ENCODE measurements around the gene NPPA. TPM values are rescaled to one million over a fixed set of nuclear protein-coding genes. Genes with fewer than 3 reads are reported as not detected.
"Not testable (repeated sequence)": the region's sequence is repeated elsewhere in the genome, so short reads cannot be mapped to it uniquely, and the experiment has no call there.

The NPPA gene
- total RNA-seq (2022) (not detected in 2 replicates), Bru-seq, nascent RNA (not detected), BruChase-seq, experiment 1, labeled RNA remaining after a 2-hour chase (percentile 22 among the genes with signal in this experiment), BruChase-seq, experiment 2, labeled RNA remaining after a 6-hour chase (not detected)
- long read RNA-seq, partial matches to known transcripts: 0 of 1 reads
- long read RNA-seq, other reads (novel, unspliced or antisense): 1 of 1 reads

GRCh38 chr1:11847667-11848372 is at the start of gene NPPA:
Gene NPPA (minus strand): TSS chr1:11847783. CDS start chr1:11847684, 99 bp downstream.
- Mint-ChIP-seq H3K36me3 (ENCODE audit: insufficient read depth, unreplicated experiment) (peaks cover 31% of the 10 kb centered on the region), H3K9me3 (ENCODE audit: unreplicated experiment) (no peaks in the 10 kb centered on the region), H3K4me1 (ENCODE audit: low read depth, unreplicated experiment) (peaks cover 9% of the 10 kb centered on the region), H3K4me3 (ENCODE audit: unreplicated experiment) (no peak within 1 kb of the TSS), H3K27me3 (ENCODE audit: insufficient read depth, unreplicated experiment) (no peaks in the 10 kb centered on the region), H3K27ac (ENCODE audit: unreplicated experiment) (no peak within 1 kb of the TSS)
- Histone ChIP-seq H3K4me1 (peaks cover 14% of the 10 kb centered on the region), H3K9me3 (no peaks in the 10 kb centered on the region), H3K27me3 (replicated peaks; ENCODE audit: control insufficient read depth, insufficient read depth, low read length) (no peaks in the 10 kb centered on the region), H3K36me3 (ENCODE audit: control insufficient read depth, insufficient read depth, low read length) (0 out of 2 replicates have a peak, but pooled peaks cover 2% of the 10 kb centered on the region), H3K4me3 (ENCODE audit: low read depth, low read length) (no peak within 1 kb of the TSS)
- intact Hi-C loops (cut with micrococcal nuclease; ENCODE audit: unreplicated experiment): no loop called here
- no TSS peak for BruUV-seq (replicated peaks)
- no peak for TF ChIP-seq CTCF (IDR thresholded peaks at IDR 0.05; ENCODE audit: insufficient read depth in 1 of 2, low read depth in 1 of 2, low read length in 1 of 2, severe bottlenecking in 1 of 2, unreplicated experiment in 1 of 2)
- POLR2A ChIA-PET: no interaction called here
- CTCF ChIA-PET: no interaction called here
- DNase-seq: no peak

GRCh38 chr1:11894501-11894900 is 46.9 kb upstream of the NPPA start:
- POLR2A ChIA-PET; H3K4me3 ChIP-seq (ENCODE audit: low read depth, low read length); CTCF ChIA-PET; H3K4me3 Mint-ChIP-seq (ENCODE audit: unreplicated experiment); H3K36me3 Mint-ChIP-seq (ENCODE audit: insufficient read depth, unreplicated experiment); H3K9me3 ChIP-seq; H3K4me1 ChIP-seq; H3K27ac Mint-ChIP-seq (ENCODE audit: unreplicated experiment); DNase-seq; BruUV-seq (replicated peaks); H3K36me3 ChIP-seq (ENCODE audit: control insufficient read depth, insufficient read depth, low read length); H3K27me3 ChIP-seq (replicated peaks; ENCODE audit: control insufficient read depth, insufficient read depth, low read length); H3K4me1 Mint-ChIP-seq (ENCODE audit: low read depth, unreplicated experiment); H3K27me3 Mint-ChIP-seq (ENCODE audit: insufficient read depth, unreplicated experiment); H3K9me3 Mint-ChIP-seq (ENCODE audit: unreplicated experiment): not testable (repeated sequence)
- intact Hi-C loops (cut with micrococcal nuclease; ENCODE audit: unreplicated experiment): loop anchor here (1.0 kb wide), 1 partner anchor 56 kb away; no protein-coding TSS in a partner anchor

- peak; percentile 83 to 97 for TF ChIP-seq CTCF (IDR thresholded peaks at IDR 0.05; ENCODE audit: insufficient read depth in 1 of 2, low read depth in 1 of 2, low read length in 1 of 2, severe bottlenecking in 1 of 2, unreplicated experiment in 1 of 2)
- H3K36me3 ChIP-seq (ENCODE audit: control insufficient read depth, insufficient read depth, low read length): no peaks in the 10 kb centered on the region
- no peak overlapping the region for H3K4me3 ChIP-seq (ENCODE audit: low read depth, low read length)
- ChIA-PET CTCF (interaction anchor here (2.2 kb wide), 1 partner anchor 56 kb away, joined by 10 read pairs; no protein-coding TSS in a partner anchor), POLR2A (no interaction called here)
- Mint-ChIP-seq H3K4me1 (ENCODE audit: low read depth, unreplicated experiment) (peaks cover 9% of the 10 kb centered on the region), H3K27ac (ENCODE audit: unreplicated experiment) (no peak overlapping the region), H3K4me3 (ENCODE audit: unreplicated experiment) (no peak overlapping the region), H3K27me3 (ENCODE audit: insufficient read depth, unreplicated experiment) (peaks cover 5% of the 10 kb centered on the region), H3K9me3 (ENCODE audit: unreplicated experiment) (no peaks in the 10 kb centered on the region), H3K36me3 (ENCODE audit: insufficient read depth, unreplicated experiment) (no peaks in the 10 kb centered on the region)
- H3K9me3 ChIP-seq: no peaks in the 10 kb centered on the region
- intact Hi-C loops (cut with micrococcal nuclease; ENCODE audit: unreplicated experiment): loop anchor here (1.0 to 2.0 kb wide), 2 partner anchors 35 to 56 kb away; partner anchors contain the start of gene NPPB
- no TSS peak for BruUV-seq (replicated peaks)
- H3K27me3 ChIP-seq (replicated peaks; ENCODE audit: control insufficient read depth, insufficient read depth, low read length): no peaks in the 10 kb centered on the region
- H3K4me1 ChIP-seq: peaks cover 10% of the 10 kb centered on the region; the same call in 1 of the 2 replicates
- peak; percentile 77 to 82 for DNase-seq
Measured at GRCh38 chr1:11893907-11894251, 46.3 kb upstream of the NPPA start.

Measured in Caco-2 (cell line).